ENCODE results near the gene OR10C1. TPM values are rescaled to one million over a fixed set of nuclear protein-coding genes. Genes with fewer than 3 reads are reported as not detected.

The OR10C1 gene
- total RNA-seq, 4 donors from 2014 or later: not detected

- no peak for TF ChIP-seq CTCF (IDR thresholded peaks at IDR 0.05)
- ATAC-seq (ENCODE audit: low FRiP score) (no peak), DNase-seq (ENCODE audit: low spot score) (no peak)
Measured at GRCh38 chr6:29487131-29487530, 48.0 kb downstream of the OR10C1 start.

- ATAC-seq (ENCODE audit: low FRiP score) (no peak), DNase-seq (ENCODE audit: low spot score) (no peak)
- TF ChIP-seq CTCF (IDR thresholded peaks at IDR 0.05): no peak
Measured at GRCh38 chr6:29487660-29488059, 48.6 kb downstream of the OR10C1 start, which contains the start of gene MAS1L. TSS of gene MAS1L (minus strand) at chr6:29487956. CDS start at chr6:29487902, 54 bp downstream.

DNA sequence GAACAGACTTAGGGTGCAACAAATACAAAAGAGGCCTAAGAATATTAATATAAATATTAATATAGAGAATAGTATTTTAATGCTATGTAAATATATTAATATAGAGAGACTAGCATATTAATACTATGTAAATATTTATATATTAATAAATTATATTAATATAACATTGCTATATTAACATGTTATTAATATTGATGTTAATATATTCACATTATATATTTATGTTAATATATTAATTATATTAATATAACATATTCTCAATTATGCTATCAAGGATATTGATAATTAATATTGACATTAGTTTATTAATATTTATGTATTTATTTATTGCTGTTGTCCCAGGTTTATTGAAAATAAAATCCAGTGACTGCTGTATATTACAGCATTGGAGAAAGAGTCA, 49.8 kb downstream of the OR10C1 start:
- no peak for ATAC-seq (ENCODE audit: low FRiP score)
- TF ChIP-seq CTCF (IDR thresholded peaks at IDR 0.05): no peak

GRCh38 chr6:29489286-29489685, 50.2 kb downstream of the OR10C1 start:
- no peak for ATAC-seq (ENCODE audit: low FRiP score)
- TF ChIP-seq CTCF (IDR thresholded peaks at IDR 0.05): no peak
- no peak for DNase-seq (ENCODE audit: low spot score)

More for the DNA sequence above, 49.8 kb downstream of the OR10C1 start:
- DNase-seq (ENCODE audit: low spot score): no peak

- ATAC-seq (ENCODE audit: low FRiP score) (no peak), DNase-seq (ENCODE audit: low spot score) (no peak)
- no peak for TF ChIP-seq CTCF (IDR thresholded peaks at IDR 0.05)
Measured at GRCh38 chr6:29490055-29490454, 50.9 kb downstream of the OR10C1 start.

- ATAC-seq (ENCODE audit: low FRiP score) (no peak), DNase-seq (ENCODE audit: low spot score) (no peak)
- TF ChIP-seq CTCF (IDR thresholded peaks at IDR 0.05): no peak
Measured at GRCh38 chr6:29490552-29490951, 51.4 kb downstream of the OR10C1 start.

Other genes with a start within 250 kb of the OR10C1 start
- gene OR14J1, start 137.6 kb upstream of the OR10C1 start, total RNA-seq: not detected
- gene OR5V1, start 70.4 kb upstream of the OR10C1 start, total RNA-seq: not detected
- gene OR12D3, start 64.0 kb upstream of the OR10C1 start, total RNA-seq: not detected
- gene OR12D2, start 43.7 kb upstream of the OR10C1 start, total RNA-seq: not detected
- not detected for gene OR12D1, start 24.4 kb upstream of the OR10C1 start, total RNA-seq
- gene OR11A1, start 17.8 kb downstream of the OR10C1 start, total RNA-seq: not detected
- not detected for gene OR2H1, start 17.8 kb downstream of the OR10C1 start, total RNA-seq
- gene MAS1L, start 48.6 kb downstream of the OR10C1 start, total RNA-seq: not detected
- 1 to 10 TPM in 2 of 4 donors, not detected in 2; 1.1 to 4.9 TPM for gene UBD, start 120.4 kb downstream of the OR10C1 start, total RNA-seq
- not detected for gene OR2H2, start 145.8 kb downstream of the OR10C1 start, total RNA-seq
- gene GABBR1, start 193.9 kb downstream of the OR10C1 start, total RNA-seq: 10 to 100 TPM; 18.5 to 41.8 (median 21.9) TPM
- gene MOG, start 217.8 kb downstream of the OR10C1 start, total RNA-seq: not detected
- gene ZFP57, start 241.8 kb downstream of the OR10C1 start, total RNA-seq: 1 to 10 TPM in 2 of 4 donors, not detected in 2; 1.9 to 2.7 TPM